NCI-H82 (cell line): Measurements from ENCODE around the gene PAPOLB.

Experiments
- DNase-seq: peaks from one replicate; lab custom pipeline; 2025; lab: John Stamatoyannopoulos, UW

The PAPOLB gene

GRCh38 chr7:4878336-4879335 is 16.8 kb upstream of the PAPOLB start:
- no peak for DNase-seq

- DNase-seq: no peak
Measured at GRCh38 chr7:4876586-4876985, 14.8 kb upstream of the PAPOLB start.

- no peak for DNase-seq
Measured at GRCh38 chr7:4875391-4875790, 13.6 kb upstream of the PAPOLB start.

GRCh38 chr7:4873071-4873944 is 11.5 kb upstream of the PAPOLB start:
- DNase-seq: no peak

GRCh38 chr7:4871930-4872675 is 10.3 kb upstream of the PAPOLB start:
- DNase-seq: no peak

- DNase-seq: no peak
Measured at GRCh38 chr7:4871056-4871680, 9.3 kb upstream of the PAPOLB start.

- DNase-seq: no peak
Measured at GRCh38 chr7:4868493-4868892, 6.7 kb upstream of the PAPOLB start.

GRCh38 chr7:4866528-4867496 is 5.0 kb upstream of the PAPOLB start:
- no peak for DNase-seq

GRCh38 chr7:4862156-4862555 is 326 bp upstream of the PAPOLB start:
- DNase-seq: no peak

- DNase-seq: no peak
Measured at GRCh38 chr7:4861227-4861626, 603 bp downstream of the PAPOLB start.

- DNase-seq: no peak
Measured at GRCh38 chr7:4857189-4857588, 4.6 kb downstream of the PAPOLB start.

GRCh38 chr7:4856336-4857057 is 5.3 kb downstream of the PAPOLB start:
- DNase-seq: peak; percentile 96

GRCh38 chr7:4854916-4855315 is 6.9 kb downstream of the PAPOLB start:
- no peak for DNase-seq

GRCh38 chr7:4851459-4852422 is 10.1 kb downstream of the PAPOLB start:
- no peak for DNase-seq

- no peak for DNase-seq
Measured at GRCh38 chr7:4850262-4850795, 11.5 kb downstream of the PAPOLB start.

- peak; percentile 81 for DNase-seq
Measured at GRCh38 chr7:4849390-4849789, 12.4 kb downstream of the PAPOLB start.

GRCh38 chr7:4845740-4846142 is 16.1 kb downstream of the PAPOLB start:
- peak; percentile 94 for DNase-seq
